Activated B cell treated with CpG ODN at 0.5 μM for 24 hours (primary cell): Measurements from ENCODE around the gene GABRG3. TPM values are rescaled to one million over a fixed set of nuclear protein-coding genes. Genes with fewer than 3 reads are reported as not detected.

Experiments used
- ATAC-seq: fragments of 200-7000 bp; cut with Tn5 transposase; one replicate; pipeline ENCODE4 v1.10.0; 2021; ENCODE audit warnings: low read depth, mild to moderate bottlenecking, moderate library complexity
- CTCF ChIA-PET: fragments of 350-600 bp; sonication (Branson Sonifier 250); formaldehyde crosslinking; loops from one replicate; lab custom pipeline; 2021; ENCODE audit warnings: antibody characterized with exemption; lab: Charles Lee
- POLR2A ChIA-PET: fragments of 350-600 bp; sonication (Branson Sonifier 250); formaldehyde crosslinking; loops from one replicate; lab custom pipeline; 2021; ENCODE audit warnings: antibody characterized with exemption; lab: Charles Lee
- DNase-seq: peaks from one replicate; pipeline ENCODE4 v3.0.0; 2022
- H3K27ac Mint-ChIP-seq: one replicate; pipeline ENCODE4 v1.8.0; 2020; ENCODE audit warnings: mixed read lengths
- H3K27me3 Mint-ChIP-seq: one replicate; pipeline ENCODE4 v1.8.0; 2021; ENCODE audit warnings: mixed read lengths
- H3K36me3 Mint-ChIP-seq: one replicate; pipeline ENCODE4 v1.8.0; 2021; ENCODE audit warnings: low read depth, mixed read lengths
- H3K4me1 Mint-ChIP-seq: one replicate; pipeline ENCODE4 v1.8.0; 2021; ENCODE audit warnings: mixed read lengths
- H3K4me3 Mint-ChIP-seq: one replicate; pipeline ENCODE4 v1.8.0; 2020; ENCODE audit warnings: mild to moderate bottlenecking, mixed read lengths
- H3K9me3 Mint-ChIP-seq: one replicate; pipeline ENCODE4 v1.8.0; 2020; ENCODE audit warnings: mixed read lengths
- CTCF ChIP-seq: fragments of 200-600 bp; IDR thresholded peaks from one replicate; pipeline ENCODE4 v1.8.0; 2022; ENCODE audit warnings: antibody characterized with exemption, mild to moderate bottlenecking
- intact Hi-C: fragments of 100-400 bp; cut with micrococcal nuclease; formaldehyde crosslinking; loops from one replicate; pipeline ENCODE4 v1.15.1; 2024
- total RNA-seq: library from RNA; stranded (reverse); gene quantifications from 2 replicates; pipeline ENCODE4 v1.2.3, GENCODE V29; 2022

The GABRG3 gene
- total RNA-seq, 1 donor from 2014 or later: not detected

- Mint-ChIP-seq H3K9me3 (peaks cover 3% of the 10 kb centered on the region), H3K36me3 (no peaks in the 10 kb centered on the region), H3K27ac (no peak overlapping the region), H3K27me3 (no peaks in the 10 kb centered on the region), H3K4me1 (no peaks in the 10 kb centered on the region), H3K4me3 (no peak overlapping the region)
- intact Hi-C loops: no loop called here
- DNase-seq: no peak
- ChIA-PET CTCF (no interaction called here), POLR2A (no interaction called here)
- TF ChIP-seq CTCF: no peak
- ATAC-seq: no peak
Measured at GRCh38 chr15:27583651-27584050, 612.7 kb downstream of the GABRG3 start.

- Mint-ChIP-seq H3K4me1 (no peaks in the 10 kb centered on the region), H3K36me3 (no peaks in the 10 kb centered on the region), H3K27me3 (no peaks in the 10 kb centered on the region), H3K4me3 (no peak overlapping the region), H3K27ac (no peak overlapping the region), H3K9me3 (peaks cover 7% of the 10 kb centered on the region)
- intact Hi-C loops: no loop called here
- ATAC-seq (no peak), DNase-seq (no peak)
- POLR2A ChIA-PET: no interaction called here
- TF ChIP-seq CTCF: no peak
- CTCF ChIA-PET: no interaction called here
Measured at GRCh38 chr15:27585041-27585640, 614.2 kb downstream of the GABRG3 start.

GRCh38 chr15:27587810-27588209, 616.8 kb downstream of the GABRG3 start:
- POLR2A ChIA-PET: no interaction called here
- intact Hi-C loops: no loop called here

GRCh38 chr15:27589260-27589659, 618.3 kb downstream of the GABRG3 start:
- POLR2A ChIA-PET: no interaction called here
- no peak overlapping the region for H3K27ac Mint-ChIP-seq
- H3K36me3 Mint-ChIP-seq: no peaks in the 10 kb centered on the region
- TF ChIP-seq CTCF: no peak
- DNase-seq: no peak
- ATAC-seq: no peak
- intact Hi-C loops: no loop called here
- H3K4me3 Mint-ChIP-seq: no peak overlapping the region
- peaks cover 7% of the 10 kb centered on the region for H3K9me3 Mint-ChIP-seq
- no peaks in the 10 kb centered on the region for H3K4me1 Mint-ChIP-seq
- CTCF ChIA-PET: no interaction called here
- no peaks in the 10 kb centered on the region for H3K27me3 Mint-ChIP-seq

More at GRCh38 chr15:27587810-27588209, 616.8 kb downstream of the GABRG3 start:
- peaks cover 7% of the 10 kb centered on the region for H3K9me3 Mint-ChIP-seq
- CTCF ChIA-PET: no interaction called here
- ATAC-seq (no peak), DNase-seq (no peak)
- H3K27me3 Mint-ChIP-seq: no peaks in the 10 kb centered on the region
- H3K4me1 Mint-ChIP-seq: no peaks in the 10 kb centered on the region
- no peak for TF ChIP-seq CTCF
- H3K27ac Mint-ChIP-seq: no peak overlapping the region
- no peak overlapping the region for H3K4me3 Mint-ChIP-seq
- no peaks in the 10 kb centered on the region for H3K36me3 Mint-ChIP-seq

GRCh38 chr15:27589782-27590181, 618.8 kb downstream of the GABRG3 start:
- peaks cover 7% of the 10 kb centered on the region for H3K9me3 Mint-ChIP-seq
- H3K27me3 Mint-ChIP-seq: no peaks in the 10 kb centered on the region
- H3K4me3 Mint-ChIP-seq: no peak overlapping the region
- H3K36me3 Mint-ChIP-seq: no peaks in the 10 kb centered on the region
- POLR2A ChIA-PET: no interaction called here
- H3K4me1 Mint-ChIP-seq: no peaks in the 10 kb centered on the region
- no peak for TF ChIP-seq CTCF
- ATAC-seq (no peak), DNase-seq (no peak)
- CTCF ChIA-PET: no interaction called here
- H3K27ac Mint-ChIP-seq: no peak overlapping the region
- intact Hi-C loops: no loop called here

Other genes starting within 250 kb of the GABRG3 start
- not detected in 2 replicates for gene GABRB3, start 198.1 kb upstream of the GABRG3 start, total RNA-seq
- gene GABRA5, start 104.1 kb upstream of the GABRG3 start, total RNA-seq: not detected in 2 replicates